ENCODE results near the gene LRRC75B. TPM values are rescaled to one million over a fixed set of nuclear protein-coding genes. Genes with fewer than 3 reads are reported as not detected.

The LRRC75B gene
- total and polyA plus RNA-seq, 9 of the 15 experiments (the other 6 are each of a cell fraction or from before 2014, with no cell fraction given): 0.10 to 2.8 (median 1.0) TPM; not detected in 1

- TF ChIP-seq REST (IDR thresholded peaks at IDR 0.05; ENCODE audit: borderline replicate concordance): no peak
- TF ChIP-seq REST (CRISPR knock-in tag; IDR thresholded peaks at IDR 0.05; ENCODE audit: low read depth): 0 out of 2 replicates have a peak, but pooled peaks have one; percentile 38
- peak; percentile 97 for TF ChIP-seq ZBTB40 (IDR thresholded peaks at IDR 0.05)
- TF ChIP-seq ZBTB40 (CRISPR knock-in tag; IDR thresholded peaks at IDR 0.05): no peak
- peak; percentile 73 for TF ChIP-seq NEUROD1 (IDR thresholded peaks at IDR 0.05; ENCODE audit: borderline replicate concordance, low read depth, low read length, partially characterized antibody)
- no peak for TF ChIP-seq ZNF449 (CRISPR knock-in tag; IDR thresholded peaks at IDR 0.05)
- TF ChIP-seq FOXA1 (IDR thresholded peaks at IDR 0.05; ENCODE audit: borderline replicate concordance): no peak
Observed at GRCh38 chr22:24555165-24556039, 37.5 kb downstream of the LRRC75B start, which contains the start of gene SNRPD3 (continued).
